GM23338 (cell line): ENCODE measurements around the gene THUMPD2. TPM values are rescaled to one million over a fixed set of nuclear protein-coding genes. Genes with fewer than 3 reads are reported as not detected.

Experiments
- ATAC-seq: fragments of 200-7000 bp; cut with Tn5 transposase; 3 replicates; pipeline ENCODE4 v1.9.1; 2020
- DNase-seq: peaks from one replicate; pipeline ENCODE4 v3.0.0-alpha.2; 2015; ENCODE audit warnings: low spot score
- H2AFZ ChIP-seq: fragments of 200-600 bp; sonication (generic); 2 replicates; pipeline ENCODE4 v1.8.0; 2016; ENCODE audit warnings: antibody characterized with exemption, mild to moderate bottlenecking, moderate library complexity
- H3F3A ChIP-seq: fragments of 200-600 bp; sonication (generic); replicated peaks from 2 replicates; pipeline ENCODE4 v1.8.0; 2017; ENCODE audit warnings: antibody characterized with exemption, mixed run types, low read depth
- H3K27ac ChIP-seq: fragments of 200-600 bp; sonication (generic); 2 replicates; pipeline ENCODE4 v1.6.1; 2016; ENCODE audit warnings: low read depth
- H3K27me3 ChIP-seq: fragments of 200-600 bp; sonication (generic); 2 replicates; pipeline ENCODE4 v1.8.0; 2016; ENCODE audit warnings: mild to moderate bottlenecking, mixed run types, moderate library complexity; ENCODE audit not compliant: insufficient read depth
- H3K36me3 ChIP-seq: fragments of 200-600 bp; sonication (generic); 2 replicates; pipeline ENCODE4 v1.8.0; 2016; ENCODE audit warnings: mild to moderate bottlenecking; ENCODE audit not compliant: insufficient read depth
- H3K4me1 ChIP-seq: fragments of 200-600 bp; sonication (generic); 2 replicates; pipeline ENCODE4 v1.8.0; 2016; ENCODE audit warnings: mild to moderate bottlenecking, moderate library complexity; ENCODE audit not compliant: insufficient read depth
- H3K4me2 ChIP-seq: fragments of 200-600 bp; sonication (generic); 2 replicates; pipeline ENCODE4 v1.7.1; 2017; ENCODE audit warnings: mixed run types
- H3K4me3 ChIP-seq: fragments of 200-600 bp; sonication (generic); 2 replicates; pipeline ENCODE4 v1.6.1; 2016; ENCODE audit warnings: mixed run types
- H3K79me2 ChIP-seq: fragments of 200-600 bp; sonication (generic); replicated peaks from 2 replicates; pipeline ENCODE4 v1.8.0; 2017; ENCODE audit warnings: mild to moderate bottlenecking; ENCODE audit not compliant: insufficient read depth
- H3K9me2 ChIP-seq: fragments of 200-600 bp; sonication (generic); 2 replicates; pipeline ENCODE4 v1.8.0; 2017; ENCODE audit not compliant: insufficient read depth
- H4K20me1 ChIP-seq: fragments of 200-600 bp; sonication (generic); replicated peaks from 2 replicates; pipeline ENCODE4 v1.8.0; 2017; ENCODE audit warnings: mild to moderate bottlenecking; ENCODE audit not compliant: insufficient read depth
- H3K27ac Mint-ChIP-seq: 2 replicates; pipeline ENCODE4 v1.8.0; 2020; ENCODE audit warnings: inconsistent platforms, mild to moderate bottlenecking, moderate library complexity, mixed read lengths
- H3K27me3 Mint-ChIP-seq: 3 replicates; pipeline ENCODE4 v1.8.0; 2022; ENCODE audit warnings: low read depth, mild to moderate bottlenecking, moderate library complexity, mixed read lengths, inconsistent platforms; ENCODE audit not compliant: insufficient read depth, poor library complexity
- H3K36me3 Mint-ChIP-seq: 3 replicates; pipeline ENCODE4 v1.8.0; 2021; ENCODE audit warnings: low read depth, mild to moderate bottlenecking, inconsistent platforms, moderate library complexity, mixed read lengths
- H3K4me1 Mint-ChIP-seq: 3 replicates; pipeline ENCODE4 v1.8.0; 2020; ENCODE audit warnings: mild to moderate bottlenecking, inconsistent platforms, mixed read lengths
- H3K4me3 Mint-ChIP-seq: 3 replicates; pipeline ENCODE4 v1.8.0; 2021; ENCODE audit warnings: moderate library complexity, mild to moderate bottlenecking, inconsistent platforms, mixed read lengths
- H3K9me3 Mint-ChIP-seq: 3 replicates; pipeline ENCODE4 v1.8.0; 2020; ENCODE audit warnings: moderate library complexity, mild to moderate bottlenecking, inconsistent platforms, mixed read lengths
- CREB1 ChIP-seq: fragments of 250-450 bp; sonication (Bioruptor Pico); IDR thresholded peaks from 2 replicates; pipeline ENCODE4 v1.5.0; 2020; ENCODE audit warnings: low read depth, mild to moderate bottlenecking, moderate library complexity
- EZH2 ChIP-seq: fragments of 200-600 bp; sonication (generic); IDR thresholded peaks from one replicate; pipeline ENCODE4 v1.8.0; 2017; ENCODE audit warnings: antibody characterized with exemption, mild to moderate bottlenecking, low read depth; ENCODE audit not compliant: unreplicated experiment
- NANOG ChIP-seq: IDR thresholded peaks from 2 replicates; pipeline ENCODE4 v1.6.1; 2016; ENCODE audit warnings: antibody characterized with exemption, borderline replicate concordance
- STAT1 ChIP-seq: IDR thresholded peaks from one replicate; pipeline ENCODE4 v1.6.1; 2016; ENCODE audit warnings: antibody characterized with exemption; ENCODE audit not compliant: unreplicated experiment
- polyA plus RNA-seq: library from polyadenylated mRNA; unstranded; fragments of >200 nt; fragmentation: Nextera tagmentation; extraction: Ambion mirVana; gene quantifications from 2 replicates; pipeline ENCODE4 v1.2.1, GENCODE V29; 2016
- total RNA-seq: library from RNA; depleted of rRNA; stranded (reverse); fragments of >200 nt; shearing (Covaris generic); gene quantifications from 2 replicates; pipeline ENCODE4 v1.2.3, GENCODE V29; 2014
- TF ChIP-seq, protein P1 (sequence below): fragments of 250-450 bp; sonication (Bioruptor Pico); IDR thresholded peaks from 2 replicates; pipeline ENCODE4 v1.5.0; 2020; ENCODE audit warnings: mild to moderate bottlenecking, moderate library complexity
- TF ChIP-seq, protein P2 (sequence below): IDR thresholded peaks from 2 replicates; pipeline ENCODE4 v1.6.1; 2016; ENCODE audit warnings: antibody characterized with exemption

The THUMPD2 gene
- total and polyA plus RNA-seq, 2 experiments from 2014 or later, result 19.5 to 25.1 TPM

DNA sequence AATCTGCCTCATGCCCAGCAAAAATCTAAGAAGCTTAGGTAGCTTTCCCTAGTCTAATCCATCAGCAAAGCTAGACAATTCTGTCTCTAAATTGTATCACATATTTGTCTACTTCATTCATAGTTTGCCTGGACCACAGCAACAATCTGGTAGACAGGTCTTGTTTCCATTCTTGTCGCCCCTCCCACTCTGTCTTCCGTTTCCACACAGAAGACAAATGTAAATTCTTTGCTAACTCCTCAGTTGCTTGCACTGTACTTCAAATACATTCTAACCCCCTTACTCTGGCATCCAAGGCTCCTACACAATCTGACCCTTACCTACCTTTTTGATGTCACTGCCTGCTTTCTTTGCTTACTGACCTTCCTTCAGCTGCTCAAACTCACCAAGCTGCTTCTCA is 40.1 kb downstream of the THUMPD2 start (continued):
- TF ChIP-seq CREB1, result no peak

DNA sequence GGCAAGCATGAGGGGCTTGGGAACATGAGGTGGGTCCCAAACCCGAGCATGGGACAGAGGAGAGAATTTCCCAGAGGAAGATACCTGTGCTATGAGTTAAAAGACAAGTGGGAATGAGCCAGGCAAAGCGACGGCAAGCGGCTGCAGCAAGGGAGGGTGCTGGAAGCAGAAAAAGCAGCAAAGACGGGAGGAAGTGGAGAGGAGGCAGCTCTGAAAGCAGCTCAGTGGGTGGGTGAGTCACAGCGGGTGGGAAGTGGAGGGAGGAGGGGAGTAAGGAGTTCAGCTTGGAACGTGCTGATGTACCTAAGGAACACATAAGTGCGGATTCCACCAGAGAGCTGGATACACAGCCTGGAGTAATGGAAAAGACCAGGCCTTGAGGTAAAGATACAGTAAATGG is 41.4 kb downstream of the THUMPD2 start:
- no peaks in the 10 kb centered on the region for H3K27me3 ChIP-seq
- H3K4me3 Mint-ChIP-seq, result peak overlapping the region; percentile 16; the same call in 1 of the 3 replicates
- ATAC-seq, result peak; percentile 89

More for the DNA sequence above, 41.4 kb downstream of the THUMPD2 start:
- peak overlapping the region; percentile 56 for H3K27ac Mint-ChIP-seq
- H3K4me1 Mint-ChIP-seq, result peaks cover 31% of the 10 kb centered on the region
- Histone ChIP-seq H3K9me2 (no peaks in the 10 kb centered on the region; the same call in 1 of the 2 replicates), H2AFZ (no peak overlapping the region), H3K27ac (no peak overlapping the region), H3K36me3 (peaks cover 5% of the 10 kb centered on the region; the same call in 1 of the 2 replicates), H3K4me1 (peaks cover 32% of the 10 kb centered on the region), H3F3A (no peaks in the 10 kb centered on the region), H4K20me1 (0 out of 2 replicates have a peak, but pooled peaks cover 3% of the 10 kb centered on the region), H3K79me2 (peaks cover 19% of the 10 kb centered on the region), H3K4me2 (peak overlapping the region; percentile 71), H3K4me3 (no peak overlapping the region)
- peaks cover 56% of the 10 kb centered on the region for H3K36me3 Mint-ChIP-seq
- TF ChIP-seq, protein P1, sequence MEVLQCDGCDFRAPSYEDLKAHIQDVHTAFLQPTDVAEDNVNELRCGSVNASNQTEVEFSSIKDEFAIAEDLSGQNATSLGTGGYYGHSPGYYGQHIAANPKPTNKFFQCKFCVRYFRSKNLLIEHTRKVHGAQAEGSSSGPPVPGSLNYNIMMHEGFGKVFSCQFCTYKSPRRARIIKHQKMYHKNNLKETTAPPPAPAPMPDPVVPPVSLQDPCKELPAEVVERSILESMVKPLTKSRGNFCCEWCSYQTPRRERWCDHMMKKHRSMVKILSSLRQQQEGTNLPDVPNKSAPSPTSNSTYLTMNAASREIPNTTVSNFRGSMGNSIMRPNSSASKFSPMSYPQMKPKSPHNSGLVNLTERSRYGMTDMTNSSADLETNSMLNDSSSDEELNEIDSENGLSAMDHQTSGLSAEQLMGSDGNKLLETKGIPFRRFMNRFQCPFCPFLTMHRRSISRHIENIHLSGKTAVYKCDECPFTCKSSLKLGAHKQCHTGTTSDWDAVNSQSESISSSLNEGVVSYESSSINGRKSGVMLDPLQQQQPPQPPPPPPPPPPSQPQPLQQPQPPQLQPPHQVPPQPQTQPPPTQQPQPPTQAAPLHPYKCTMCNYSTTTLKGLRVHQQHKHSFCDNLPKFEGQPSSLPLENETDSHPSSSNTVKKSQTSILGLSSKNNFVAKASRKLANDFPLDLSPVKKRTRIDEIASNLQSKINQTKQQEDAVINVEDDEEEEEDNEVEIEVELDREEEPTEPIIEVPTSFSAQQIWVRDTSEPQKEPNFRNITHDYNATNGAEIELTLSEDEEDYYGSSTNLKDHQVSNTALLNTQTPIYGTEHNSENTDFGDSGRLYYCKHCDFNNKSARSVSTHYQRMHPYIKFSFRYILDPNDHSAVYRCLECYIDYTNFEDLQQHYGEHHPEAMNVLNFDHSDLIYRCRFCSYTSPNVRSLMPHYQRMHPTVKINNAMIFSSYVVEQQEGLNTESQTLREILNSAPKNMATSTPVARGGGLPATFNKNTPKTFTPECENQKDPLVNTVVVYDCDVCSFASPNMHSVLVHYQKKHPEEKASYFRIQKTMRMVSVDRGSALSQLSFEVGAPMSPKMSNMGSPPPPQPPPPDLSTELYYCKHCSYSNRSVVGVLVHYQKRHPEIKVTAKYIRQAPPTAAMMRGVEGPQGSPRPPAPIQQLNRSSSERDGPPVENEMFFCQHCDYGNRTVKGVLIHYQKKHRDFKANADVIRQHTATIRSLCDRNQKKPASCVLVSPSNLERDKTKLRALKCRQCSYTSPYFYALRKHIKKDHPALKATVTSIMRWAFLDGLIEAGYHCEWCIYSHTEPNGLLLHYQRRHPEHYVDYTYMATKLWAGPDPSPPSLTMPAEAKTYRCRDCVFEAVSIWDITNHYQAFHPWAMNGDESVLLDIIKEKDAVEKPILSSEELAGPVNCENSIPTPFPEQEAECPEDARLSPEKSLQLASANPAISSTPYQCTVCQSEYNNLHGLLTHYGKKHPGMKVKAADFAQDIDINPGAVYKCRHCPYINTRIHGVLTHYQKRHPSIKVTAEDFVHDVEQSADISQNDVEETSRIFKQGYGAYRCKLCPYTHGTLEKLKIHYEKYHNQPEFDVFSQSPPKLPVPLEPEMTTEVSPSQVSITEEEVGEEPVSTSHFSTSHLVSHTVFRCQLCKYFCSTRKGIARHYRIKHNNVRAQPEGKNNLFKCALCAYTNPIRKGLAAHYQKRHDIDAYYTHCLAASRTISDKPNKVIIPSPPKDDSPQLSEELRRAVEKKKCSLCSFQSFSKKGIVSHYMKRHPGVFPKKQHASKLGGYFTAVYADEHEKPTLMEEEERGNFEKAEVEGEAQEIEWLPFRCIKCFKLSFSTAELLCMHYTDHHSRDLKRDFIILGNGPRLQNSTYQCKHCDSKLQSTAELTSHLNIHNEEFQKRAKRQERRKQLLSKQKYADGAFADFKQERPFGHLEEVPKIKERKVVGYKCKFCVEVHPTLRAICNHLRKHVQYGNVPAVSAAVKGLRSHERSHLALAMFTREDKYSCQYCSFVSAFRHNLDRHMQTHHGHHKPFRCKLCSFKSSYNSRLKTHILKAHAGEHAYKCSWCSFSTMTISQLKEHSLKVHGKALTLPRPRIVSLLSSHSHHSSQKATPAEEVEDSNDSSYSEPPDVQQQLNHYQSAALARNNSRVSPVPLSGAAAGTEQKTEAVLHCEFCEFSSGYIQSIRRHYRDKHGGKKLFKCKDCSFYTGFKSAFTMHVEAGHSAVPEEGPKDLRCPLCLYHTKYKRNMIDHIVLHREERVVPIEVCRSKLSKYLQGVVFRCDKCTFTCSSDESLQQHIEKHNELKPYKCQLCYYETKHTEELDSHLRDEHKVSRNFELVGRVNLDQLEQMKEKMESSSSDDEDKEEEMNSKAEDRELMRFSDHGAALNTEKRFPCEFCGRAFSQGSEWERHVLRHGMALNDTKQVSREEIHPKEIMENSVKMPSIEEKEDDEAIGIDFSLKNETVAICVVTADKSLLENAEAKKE (CRISPR knock-in tag), result no peak
- TF ChIP-seq STAT1 (no peak), EZH2 (no peak), NANOG (no peak)
- TF ChIP-seq, protein P2, sequence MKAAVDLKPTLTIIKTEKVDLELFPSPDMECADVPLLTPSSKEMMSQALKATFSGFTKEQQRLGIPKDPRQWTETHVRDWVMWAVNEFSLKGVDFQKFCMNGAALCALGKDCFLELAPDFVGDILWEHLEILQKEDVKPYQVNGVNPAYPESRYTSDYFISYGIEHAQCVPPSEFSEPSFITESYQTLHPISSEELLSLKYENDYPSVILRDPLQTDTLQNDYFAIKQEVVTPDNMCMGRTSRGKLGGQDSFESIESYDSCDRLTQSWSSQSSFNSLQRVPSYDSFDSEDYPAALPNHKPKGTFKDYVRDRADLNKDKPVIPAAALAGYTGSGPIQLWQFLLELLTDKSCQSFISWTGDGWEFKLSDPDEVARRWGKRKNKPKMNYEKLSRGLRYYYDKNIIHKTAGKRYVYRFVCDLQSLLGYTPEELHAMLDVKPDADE, result no peak
- H3K27me3 Mint-ChIP-seq, result no peaks in the 10 kb centered on the region
- no peaks in the 10 kb centered on the region for H3K9me3 Mint-ChIP-seq
- DNase-seq, result peak; percentile 59
